Effector memory CD4-positive, alpha-beta T cell (primary cell): ENCODE results near the gene UPP1.

ENCODE experiments used
- DNase-seq, 3 donors: peaks; one replicate each; pipeline ENCODE4 v3.0.0-alpha.2; 2020
- H3K27ac ChIP-seq: 2 replicates; pipeline ENCODE4 v1.7.0; 2013; ENCODE audit warnings: mild to moderate bottlenecking, low read length, moderate library complexity; ENCODE audit not compliant: insufficient read depth, poor library complexity, severe bottlenecking
- H3K27me3 ChIP-seq: replicated peaks from 2 replicates; pipeline ENCODE4 v1.7.0; 2013; ENCODE audit warnings: mild to moderate bottlenecking, low read length; ENCODE audit not compliant: insufficient read depth, control insufficient read depth, poor library complexity, severe bottlenecking
- H3K36me3 ChIP-seq: 2 replicates; pipeline ENCODE4 v1.7.0; 2013; ENCODE audit warnings: mild to moderate bottlenecking, low read length, moderate library complexity; ENCODE audit not compliant: control insufficient read depth, insufficient read depth
- H3K4me1 ChIP-seq: 2 replicates; pipeline ENCODE4 v1.7.0; 2013; ENCODE audit warnings: low read length, mild to moderate bottlenecking; ENCODE audit not compliant: control insufficient read depth, insufficient read depth, poor library complexity, severe bottlenecking
- H3K4me3 ChIP-seq: 2 replicates; pipeline ENCODE4 v1.7.0; 2013; ENCODE audit warnings: low read length, low read depth, mild to moderate bottlenecking; ENCODE audit not compliant: insufficient read depth, poor library complexity, severe bottlenecking
- H3K9me3 ChIP-seq: 2 replicates; pipeline ENCODE4 v1.7.0; 2013; ENCODE audit warnings: mild to moderate bottlenecking, low read length, moderate library complexity; ENCODE audit not compliant: control insufficient read depth
- total RNA-seq, 3 donors: gene quantifications; one replicate each; lab custom pipeline; 2026; lab: John Stamatoyannopoulos, UW

Gene UPP1
- total RNA-seq, result 93.5 to 113 (median 93.9) reads per million in 3 donors

- peaks cover 34% of the 10 kb centered on the region for H3K36me3 ChIP-seq
- peak within 1 kb of the TSS; percentile 90 for H3K27ac ChIP-seq
- no peaks in the 10 kb centered on the region for H3K9me3 ChIP-seq
- DNase-seq, result peak; percentile 86 to 90 (median 88)
- H3K4me1 ChIP-seq, result peaks cover 42% of the 10 kb centered on the region
- H3K4me3 ChIP-seq, result peak within 1 kb of the TSS; percentile 90
- no peaks in the 10 kb centered on the region for H3K27me3 ChIP-seq
Observed at GRCh38 chr7:48089046-48090003, at the start of gene UPP1. TSS of gene UPP1 (plus strand) at chr7:48089265. CDS start at chr7:48094784, 5,519 bp downstream.

- no peak for DNase-seq
- Histone ChIP-seq H3K4me3 (no peak overlapping the region), H3K4me1 (peaks cover 3% of the 10 kb centered on the region), H3K9me3 (no peaks in the 10 kb centered on the region), H3K27me3 (peaks cover 2% of the 10 kb centered on the region), H3K36me3 (no peaks in the 10 kb centered on the region), H3K27ac (no peak overlapping the region)
Observed at GRCh38 chr7:48040944-48041652, 48.0 kb upstream of the UPP1 start.

GRCh38 chr7:48041653-48041970, 47.5 kb upstream of the UPP1 start:
- Histone ChIP-seq H3K9me3 (no peaks in the 10 kb centered on the region), H3K4me1 (no peaks in the 10 kb centered on the region), H3K36me3 (no peaks in the 10 kb centered on the region), H3K4me3 (no peak overlapping the region), H3K27ac (no peak overlapping the region), H3K27me3 (no peaks in the 10 kb centered on the region)
- no peak for DNase-seq

GRCh38 chr7:48042216-48042615, 46.8 kb upstream of the UPP1 start:
- Histone ChIP-seq H3K4me1 (no peaks in the 10 kb centered on the region), H3K27ac (no peak overlapping the region), H3K9me3 (no peaks in the 10 kb centered on the region), H3K36me3 (no peaks in the 10 kb centered on the region), H3K27me3 (no peaks in the 10 kb centered on the region), H3K4me3 (no peak overlapping the region)
- no peak for DNase-seq

- Histone ChIP-seq H3K9me3 (no peaks in the 10 kb centered on the region), H3K36me3 (no peaks in the 10 kb centered on the region), H3K27me3 (no peaks in the 10 kb centered on the region), H3K4me3 (no peak overlapping the region), H3K4me1 (no peaks in the 10 kb centered on the region), H3K27ac (no peak overlapping the region)
- no peak for DNase-seq
Observed at GRCh38 chr7:48042636-48043035, 46.4 kb upstream of the UPP1 start.

GRCh38 chr7:48045195-48045765, 43.8 kb upstream of the UPP1 start:
- Histone ChIP-seq H3K9me3 (no peaks in the 10 kb centered on the region), H3K27me3 (no peaks in the 10 kb centered on the region), H3K4me1 (no peaks in the 10 kb centered on the region), H3K4me3 (no peak overlapping the region), H3K27ac (no peak overlapping the region), H3K36me3 (no peaks in the 10 kb centered on the region)
- DNase-seq, result no peak

GRCh38 chr7:48046458-48046857, 42.6 kb upstream of the UPP1 start:
- no peaks in the 10 kb centered on the region for H3K9me3 ChIP-seq
- H3K27ac ChIP-seq, result no peak overlapping the region
- no peaks in the 10 kb centered on the region for H3K27me3 ChIP-seq
- no peaks in the 10 kb centered on the region for H3K4me1 ChIP-seq
- no peak overlapping the region for H3K4me3 ChIP-seq
- H3K36me3 ChIP-seq, result no peaks in the 10 kb centered on the region
- DNase-seq, result no peak

GRCh38 chr7:48048113-48048512, 41.0 kb upstream of the UPP1 start:
- H3K27ac ChIP-seq, result no peak overlapping the region
- no peak for DNase-seq
- H3K9me3 ChIP-seq, result no peaks in the 10 kb centered on the region
- no peaks in the 10 kb centered on the region for H3K36me3 ChIP-seq
- H3K4me3 ChIP-seq, result no peak overlapping the region
- no peaks in the 10 kb centered on the region for H3K27me3 ChIP-seq
- H3K4me1 ChIP-seq, result no peaks in the 10 kb centered on the region

GRCh38 chr7:48049850-48050249, 39.2 kb upstream of the UPP1 start:
- H3K4me3 ChIP-seq, result no peak overlapping the region
- no peaks in the 10 kb centered on the region for H3K27me3 ChIP-seq
- H3K4me1 ChIP-seq, result no peaks in the 10 kb centered on the region
- no peaks in the 10 kb centered on the region for H3K9me3 ChIP-seq
- no peak for DNase-seq
- H3K36me3 ChIP-seq, result no peaks in the 10 kb centered on the region
- H3K27ac ChIP-seq, result no peak overlapping the region

GRCh38 chr7:48052748-48053147, 36.3 kb upstream of the UPP1 start:
- Histone ChIP-seq H3K4me3 (no peak overlapping the region), H3K9me3 (no peaks in the 10 kb centered on the region), H3K27me3 (no peaks in the 10 kb centered on the region), H3K27ac (no peak overlapping the region), H3K36me3 (no peaks in the 10 kb centered on the region), H3K4me1 (no peaks in the 10 kb centered on the region)
- no peak for DNase-seq
